ENCODE measurements around the gene NOC4L.

DNA sequence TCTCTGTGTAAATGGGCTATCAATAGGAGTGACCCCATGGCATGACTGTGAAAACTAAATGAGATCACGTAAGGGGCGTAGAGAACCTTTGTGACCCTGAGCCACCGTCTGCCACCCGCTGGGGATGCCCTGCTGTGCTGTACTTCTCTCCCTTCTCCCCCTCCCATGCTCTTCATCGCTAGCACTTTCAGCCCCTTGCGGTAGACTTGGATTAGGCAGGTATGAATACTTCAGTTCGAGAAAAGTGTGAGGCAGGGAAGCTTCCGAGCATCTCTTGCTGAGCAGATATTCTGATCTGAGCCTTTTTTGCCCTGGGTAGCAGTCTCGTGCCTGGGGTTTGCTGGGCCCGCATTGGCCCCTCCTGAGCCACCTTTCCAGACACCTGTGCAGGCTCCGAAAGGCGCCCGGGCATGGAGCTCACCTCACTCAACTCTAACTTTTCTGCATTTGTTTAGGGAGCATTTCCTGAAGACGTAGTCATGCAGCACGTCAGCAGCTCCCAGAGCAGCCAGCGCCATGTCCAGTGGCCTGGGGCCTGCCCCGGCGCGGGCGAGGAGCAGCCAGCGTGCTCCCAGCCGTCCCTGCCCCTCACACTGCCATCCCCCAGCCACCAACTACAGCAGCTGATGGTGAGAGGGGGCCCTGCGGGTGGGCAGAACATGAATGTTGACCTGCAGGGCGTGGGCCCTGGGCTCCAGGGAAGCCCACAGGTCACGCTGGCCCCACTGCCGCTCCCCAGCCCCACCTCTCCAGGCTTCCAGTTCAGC lies 40.5 kb upstream of the NOC4L start:
- TF ChIP-seq, protein P1, sequence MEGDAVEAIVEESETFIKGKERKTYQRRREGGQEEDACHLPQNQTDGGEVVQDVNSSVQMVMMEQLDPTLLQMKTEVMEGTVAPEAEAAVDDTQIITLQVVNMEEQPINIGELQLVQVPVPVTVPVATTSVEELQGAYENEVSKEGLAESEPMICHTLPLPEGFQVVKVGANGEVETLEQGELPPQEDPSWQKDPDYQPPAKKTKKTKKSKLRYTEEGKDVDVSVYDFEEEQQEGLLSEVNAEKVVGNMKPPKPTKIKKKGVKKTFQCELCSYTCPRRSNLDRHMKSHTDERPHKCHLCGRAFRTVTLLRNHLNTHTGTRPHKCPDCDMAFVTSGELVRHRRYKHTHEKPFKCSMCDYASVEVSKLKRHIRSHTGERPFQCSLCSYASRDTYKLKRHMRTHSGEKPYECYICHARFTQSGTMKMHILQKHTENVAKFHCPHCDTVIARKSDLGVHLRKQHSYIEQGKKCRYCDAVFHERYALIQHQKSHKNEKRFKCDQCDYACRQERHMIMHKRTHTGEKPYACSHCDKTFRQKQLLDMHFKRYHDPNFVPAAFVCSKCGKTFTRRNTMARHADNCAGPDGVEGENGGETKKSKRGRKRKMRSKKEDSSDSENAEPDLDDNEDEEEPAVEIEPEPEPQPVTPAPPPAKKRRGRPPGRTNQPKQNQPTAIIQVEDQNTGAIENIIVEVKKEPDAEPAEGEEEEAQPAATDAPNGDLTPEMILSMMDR (IDR thresholded peaks at IDR 0.05; ENCODE audit: extremely low read depth in 1 of 2, insufficient read depth in 1 of 2, low read depth in 1 of 2, low read length in 2 of 2): no peak
- no peak for TF ChIP-seq EZH2 (IDR thresholded peaks at IDR 0.05; ENCODE audit: borderline replicate concordance, low read depth, low read length, severe bottlenecking)
- no peak for TF ChIP-seq POLR2AphosphoS5 (IDR thresholded peaks at IDR 0.05; ENCODE audit: insufficient read depth, low read depth, low read length)
- TF ChIP-seq POLR2A (IDR thresholded peaks at IDR 0.05; ENCODE audit: low read depth, low read length): no peak
- no peak for TF ChIP-seq GATA2 (IDR thresholded peaks at IDR 0.05; ENCODE audit: insufficient read depth, insufficient read length, low read depth, low read length)
- TF ChIP-seq JUN (IDR thresholded peaks at IDR 0.05; ENCODE audit: borderline replicate concordance, insufficient read depth, insufficient read length, low read depth): no peak
- TF ChIP-seq, protein P2, sequence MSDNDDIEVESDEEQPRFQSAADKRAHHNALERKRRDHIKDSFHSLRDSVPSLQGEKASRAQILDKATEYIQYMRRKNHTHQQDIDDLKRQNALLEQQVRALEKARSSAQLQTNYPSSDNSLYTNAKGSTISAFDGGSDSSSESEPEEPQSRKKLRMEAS (IDR thresholded peaks at IDR 0.05; ENCODE audit: insufficient read depth, insufficient read length): no peak
- TF ChIP-seq FOS (IDR thresholded peaks at IDR 0.05; ENCODE audit: borderline replicate concordance, insufficient read depth, low read length): no peak
- no peak for TF ChIP-seq MYC (IDR thresholded peaks at IDR 0.05; ENCODE audit: low read depth, low read length)
